ENCODE results near the gene PPP6C.

- no peak for TF ChIP-seq POLR2A (IDR thresholded peaks at IDR 0.05)
- no peak for TF ChIP-seq CTCF (IDR thresholded peaks at IDR 0.05)
These were observed 38.2 kb upstream of the PPP6C start for GRCh38 chr9:125227761-125228160.
